ENCODE data around the gene CYTH1.

GRCh38 chr17:78800132-78800931 is 18.3 kb upstream of the CYTH1 start:
- TF ChIP-seq POLR2AphosphoS5 (IDR thresholded peaks at IDR 0.05; ENCODE audit: low read depth, low read length): no peak
- TF ChIP-seq EZH2phosphoT487 (IDR thresholded peaks at IDR 0.05; ENCODE audit: borderline replicate concordance): no peak
- TF ChIP-seq, protein P1, sequence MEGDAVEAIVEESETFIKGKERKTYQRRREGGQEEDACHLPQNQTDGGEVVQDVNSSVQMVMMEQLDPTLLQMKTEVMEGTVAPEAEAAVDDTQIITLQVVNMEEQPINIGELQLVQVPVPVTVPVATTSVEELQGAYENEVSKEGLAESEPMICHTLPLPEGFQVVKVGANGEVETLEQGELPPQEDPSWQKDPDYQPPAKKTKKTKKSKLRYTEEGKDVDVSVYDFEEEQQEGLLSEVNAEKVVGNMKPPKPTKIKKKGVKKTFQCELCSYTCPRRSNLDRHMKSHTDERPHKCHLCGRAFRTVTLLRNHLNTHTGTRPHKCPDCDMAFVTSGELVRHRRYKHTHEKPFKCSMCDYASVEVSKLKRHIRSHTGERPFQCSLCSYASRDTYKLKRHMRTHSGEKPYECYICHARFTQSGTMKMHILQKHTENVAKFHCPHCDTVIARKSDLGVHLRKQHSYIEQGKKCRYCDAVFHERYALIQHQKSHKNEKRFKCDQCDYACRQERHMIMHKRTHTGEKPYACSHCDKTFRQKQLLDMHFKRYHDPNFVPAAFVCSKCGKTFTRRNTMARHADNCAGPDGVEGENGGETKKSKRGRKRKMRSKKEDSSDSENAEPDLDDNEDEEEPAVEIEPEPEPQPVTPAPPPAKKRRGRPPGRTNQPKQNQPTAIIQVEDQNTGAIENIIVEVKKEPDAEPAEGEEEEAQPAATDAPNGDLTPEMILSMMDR (IDR thresholded peaks at IDR 0.05 in 2 of 3, conservative IDR thresholded peaks at IDR 0.05 in 1 of 3; ENCODE audit: borderline replicate concordance in 1 of 3, insufficient read depth in 1 of 3, low read depth in 2 of 3, low read length in 2 of 3): no peak
- TF ChIP-seq ZNF274 (IDR thresholded peaks at IDR 0.05; ENCODE audit: low read depth, low read length): no peak
- no peak for TF ChIP-seq RAD21 (IDR thresholded peaks at IDR 0.05; ENCODE audit: low read depth)
- TF ChIP-seq POLR2A (IDR thresholded peaks at IDR 0.05; ENCODE audit: borderline replicate concordance, extremely low read depth, insufficient read depth, insufficient read length): no peak

All from HCT116 (cell line).